Cortex of kidney (tissue), 1 donor: ENCODE data around the gene GABRB1.
A peak's percentile ranks its signal among the peaks of the same experiment; 100 is the strongest.

Experiments
- DNase-seq: peaks from one replicate; lab custom pipeline; 2025; lab: John Stamatoyannopoulos, UW

GABRB1 gene

DNA sequence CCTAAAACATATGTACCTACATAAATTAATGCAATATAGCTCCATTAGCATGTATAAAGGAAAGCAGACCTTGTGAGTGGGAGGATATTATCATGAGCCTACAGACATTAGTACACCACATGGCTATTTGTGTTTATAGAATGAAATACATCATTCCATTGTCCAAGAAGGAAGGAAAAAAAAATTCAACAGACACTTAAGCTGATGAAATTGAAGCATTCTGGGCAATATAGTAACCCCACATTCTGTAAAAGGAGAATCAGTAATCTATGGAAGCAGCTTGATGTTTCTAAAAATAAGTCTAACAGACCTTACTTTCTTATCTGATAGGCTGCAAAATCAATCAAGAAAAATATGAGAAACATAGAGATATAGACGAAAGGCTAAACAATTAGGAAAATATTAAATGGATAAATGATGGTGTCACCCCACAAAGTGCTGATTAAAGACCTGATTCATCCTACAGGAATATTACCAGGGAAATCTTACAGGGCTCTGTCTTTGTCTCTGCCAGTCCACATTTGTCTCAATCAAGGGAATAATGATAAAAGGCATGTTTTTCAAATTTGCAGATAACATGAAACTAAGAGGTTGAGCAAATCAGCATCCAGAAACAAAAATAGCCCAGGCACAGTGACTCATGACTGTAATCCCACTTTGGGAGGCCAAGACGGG lies 355.3 kb downstream of the GABRB1 start:
- no peak for DNase-seq

DNA sequence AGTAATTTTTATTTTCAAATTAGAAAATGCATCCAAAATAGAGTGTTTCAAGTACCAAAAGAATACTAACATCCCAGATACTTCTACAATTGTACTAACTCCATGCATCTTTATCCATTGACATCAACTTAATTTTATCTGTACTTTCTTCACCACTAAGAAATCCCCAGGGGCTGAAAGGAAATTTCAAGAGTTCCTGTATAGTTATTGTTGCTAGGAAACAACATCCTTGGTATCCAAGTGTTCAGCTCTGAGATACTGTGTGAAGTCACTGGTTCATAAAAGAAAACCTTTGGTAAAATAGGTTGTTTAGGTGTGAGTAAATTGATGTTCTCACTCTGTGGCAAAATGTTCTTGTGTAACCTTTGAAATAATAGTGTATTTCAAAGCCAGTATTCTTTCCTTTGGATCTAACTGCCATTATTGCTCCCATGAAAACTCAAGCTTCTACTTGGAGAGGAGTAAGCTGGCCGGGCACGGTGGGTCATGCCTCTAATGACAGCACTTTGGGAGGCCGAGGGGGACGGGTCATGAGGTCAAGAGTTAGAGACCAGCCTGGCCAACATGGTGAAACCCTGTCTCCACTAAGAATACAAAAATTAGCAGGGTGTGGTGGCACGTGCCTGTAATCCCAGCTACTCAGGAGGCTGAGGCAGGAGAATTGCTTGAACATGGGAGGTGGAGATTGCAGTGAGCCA lies 359.2 kb downstream of the GABRB1 start:
- DNase-seq = no peak

DNA sequence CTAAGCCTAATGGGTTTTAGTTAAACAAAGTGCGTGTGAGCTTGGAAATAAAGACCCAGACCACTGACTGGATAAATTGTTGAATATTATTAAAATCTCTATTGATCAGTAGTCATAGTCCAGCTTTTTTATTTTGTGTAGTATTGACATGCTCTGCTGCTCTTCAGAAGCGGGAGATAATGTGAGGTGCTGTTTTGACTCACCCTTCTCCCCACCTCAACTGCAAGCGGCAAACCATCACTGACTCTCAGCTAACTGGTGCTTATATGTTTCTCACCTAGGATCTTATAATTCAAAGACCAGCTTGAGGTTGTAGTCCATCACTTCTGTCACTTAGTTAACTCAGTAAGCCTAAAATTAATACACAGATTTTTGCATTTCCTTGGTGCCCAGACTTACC lies 359.9 kb downstream of the GABRB1 start:
- no peak for DNase-seq

DNA sequence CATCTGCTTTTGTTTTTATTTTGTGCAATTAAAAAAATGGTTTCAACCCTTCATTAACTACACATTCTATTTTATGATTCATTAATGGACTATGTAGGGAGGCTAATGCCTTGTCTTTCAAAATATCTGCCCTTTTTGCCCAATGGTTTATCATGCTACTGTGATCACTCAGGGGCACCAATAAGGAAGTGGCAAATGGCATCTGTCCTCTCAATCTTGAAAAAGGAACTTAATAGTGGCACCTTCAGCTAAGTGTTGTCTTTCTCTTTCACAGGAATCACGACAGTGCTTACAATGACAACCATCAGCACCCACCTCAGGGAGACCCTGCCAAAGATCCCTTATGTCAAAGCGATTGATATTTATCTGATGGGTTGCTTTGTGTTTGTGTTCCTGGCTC lies 375.0 kb downstream of the GABRB1 start:
- no peak for DNase-seq

DNA sequence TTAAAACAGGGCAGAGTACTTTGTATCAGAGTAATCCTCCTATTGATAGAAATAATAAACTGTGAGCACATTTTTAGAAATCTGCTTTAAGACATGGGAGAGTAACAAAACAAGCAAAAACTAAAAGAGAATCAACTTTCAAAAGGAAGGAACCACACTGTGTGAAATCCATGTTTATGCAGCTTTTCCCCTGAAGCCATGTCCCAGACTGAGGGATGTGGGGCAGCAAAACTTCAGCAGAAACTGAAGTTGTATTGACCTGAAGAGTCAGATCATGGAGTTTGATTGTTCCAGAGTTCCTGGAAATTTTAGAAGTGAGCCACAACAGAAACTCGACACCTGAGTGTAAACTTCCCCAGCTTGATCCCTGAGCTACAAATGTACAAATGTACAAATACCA lies 378.9 kb downstream of the GABRB1 start:
- no peak for DNase-seq

DNA sequence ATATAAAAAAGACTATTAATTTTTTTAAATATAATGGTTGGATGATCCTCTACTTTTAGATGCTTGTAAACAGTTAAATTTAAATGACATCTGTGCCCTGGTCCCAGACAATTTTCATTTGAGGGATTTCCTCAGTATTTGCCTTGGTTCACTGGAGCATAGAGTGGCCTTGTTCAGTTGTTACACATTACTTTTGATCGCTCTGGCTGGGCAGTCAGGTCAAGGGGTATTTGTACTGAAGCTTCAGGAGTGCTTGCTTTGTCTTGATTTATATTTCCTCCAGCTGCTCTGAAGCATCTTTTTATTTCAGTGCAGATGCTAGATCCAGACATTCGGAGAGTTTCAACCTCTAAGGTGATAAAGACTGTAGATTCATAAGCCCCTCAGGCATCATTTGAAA lies 382.2 kb downstream of the GABRB1 start:
- no peak for DNase-seq

DNA sequence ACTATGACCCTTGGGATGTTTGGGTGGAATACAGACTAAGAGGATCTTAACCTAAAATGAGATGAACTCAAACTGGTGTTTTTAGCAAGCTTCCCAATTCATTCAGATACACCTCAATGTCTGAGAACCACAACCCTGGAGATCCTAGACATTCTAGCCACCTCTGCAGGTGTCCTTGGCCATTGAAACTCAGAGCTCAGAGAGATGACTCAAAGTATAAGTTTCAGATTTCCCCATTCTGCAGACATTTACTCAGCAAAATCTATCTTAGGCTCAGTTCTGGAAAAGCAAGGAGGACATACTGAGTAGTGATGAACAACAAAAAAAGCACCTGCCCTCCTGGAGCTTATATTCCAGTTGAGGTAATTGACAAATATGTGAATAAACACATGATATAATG lies 384.4 kb downstream of the GABRB1 start:
- DNase-seq = no peak

DNA sequence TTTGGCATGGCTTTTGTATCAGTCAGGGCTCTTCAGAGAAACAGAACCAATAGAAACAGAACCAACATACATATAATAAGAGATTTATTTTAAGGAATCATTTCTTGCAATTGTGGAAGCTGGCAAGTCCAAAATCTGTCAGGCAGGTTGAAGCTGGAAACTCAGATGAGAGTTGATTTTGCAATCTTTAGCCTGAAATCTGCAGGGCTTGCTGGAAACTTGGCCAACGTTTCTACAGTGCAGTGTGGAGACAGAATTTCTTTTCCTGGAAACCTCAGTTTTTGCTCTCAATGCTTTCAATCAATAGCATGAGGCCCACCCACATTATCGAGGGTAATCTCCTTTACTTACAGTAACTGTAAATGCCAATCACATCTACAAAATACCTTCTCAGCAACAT lies 386.8 kb downstream of the GABRB1 start:
- DNase-seq = no peak

DNA sequence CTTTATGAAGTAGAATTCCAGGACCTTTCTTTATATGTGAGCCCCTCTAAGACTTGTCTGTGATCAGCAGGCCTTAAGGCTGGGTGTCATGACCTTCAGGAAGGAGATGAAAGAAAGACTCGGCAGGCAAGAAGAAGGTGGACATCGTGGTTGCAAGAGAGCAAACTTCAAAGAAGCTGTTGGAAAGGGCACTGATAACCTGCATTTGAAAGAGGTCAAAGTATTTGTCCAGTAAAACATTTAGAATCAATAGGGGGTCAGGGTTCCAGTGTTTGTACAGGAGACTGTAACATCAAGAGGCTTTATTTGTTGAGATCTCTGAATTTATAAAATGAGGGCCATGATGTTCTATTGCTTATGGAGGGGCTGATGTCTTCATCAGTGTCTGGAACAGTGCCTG lies 387.9 kb downstream of the GABRB1 start:
- DNase-seq = no peak

DNA sequence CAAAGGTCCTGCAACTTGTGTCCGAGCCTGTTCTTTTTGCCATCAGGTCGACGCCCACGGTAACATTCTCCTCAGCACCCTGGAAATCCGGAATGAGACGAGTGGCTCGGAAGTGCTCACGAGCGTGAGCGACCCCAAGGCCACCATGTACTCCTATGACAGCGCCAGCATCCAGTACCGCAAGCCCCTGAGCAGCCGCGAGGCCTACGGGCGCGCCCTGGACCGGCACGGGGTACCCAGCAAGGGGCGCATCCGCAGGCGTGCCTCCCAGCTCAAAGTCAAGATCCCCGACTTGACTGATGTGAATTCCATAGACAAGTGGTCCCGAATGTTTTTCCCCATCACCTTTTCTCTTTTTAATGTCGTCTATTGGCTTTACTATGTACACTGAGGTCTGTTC lies 394.3 kb downstream of the GABRB1 start:
- DNase-seq = no peak

DNA sequence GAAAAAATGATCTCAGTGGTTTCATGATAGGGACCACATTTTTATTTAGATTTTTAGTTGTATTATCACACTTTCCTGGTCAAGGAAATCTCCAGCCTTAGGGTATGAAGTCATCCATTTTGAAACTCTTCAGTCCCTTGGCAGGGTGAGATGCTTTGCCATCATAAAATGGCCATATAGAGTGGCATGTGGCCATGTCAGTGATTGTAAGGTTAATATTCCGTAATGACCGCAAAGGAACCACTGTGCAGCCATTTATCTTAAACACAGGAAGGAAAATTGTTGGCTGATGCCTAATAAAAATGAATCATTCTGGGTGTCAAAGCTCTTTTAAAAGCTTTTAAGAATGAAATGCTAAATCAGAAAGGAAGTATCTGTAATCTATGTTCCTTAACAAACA lies 396.6 kb downstream of the GABRB1 start:
- no peak for DNase-seq

DNA sequence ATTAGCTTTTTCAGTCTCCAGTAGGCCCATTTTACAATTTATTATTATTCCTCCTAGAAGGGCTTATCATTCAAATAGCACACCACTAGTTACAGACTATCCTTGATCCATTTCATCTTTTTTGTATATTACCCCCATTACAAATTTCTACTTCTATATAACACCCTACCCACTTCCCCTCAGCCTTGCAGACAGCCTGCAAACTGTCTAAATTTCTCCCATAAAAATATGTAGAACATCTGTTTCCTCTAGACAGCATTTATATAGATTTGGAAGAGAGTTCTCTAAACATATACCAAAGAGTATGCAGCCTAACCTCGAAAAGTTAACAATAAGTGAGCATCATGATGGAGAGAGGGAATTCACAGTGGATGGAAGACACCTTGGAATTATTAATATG lies 401.4 kb downstream of the GABRB1 start:
- no peak for DNase-seq

DNA sequence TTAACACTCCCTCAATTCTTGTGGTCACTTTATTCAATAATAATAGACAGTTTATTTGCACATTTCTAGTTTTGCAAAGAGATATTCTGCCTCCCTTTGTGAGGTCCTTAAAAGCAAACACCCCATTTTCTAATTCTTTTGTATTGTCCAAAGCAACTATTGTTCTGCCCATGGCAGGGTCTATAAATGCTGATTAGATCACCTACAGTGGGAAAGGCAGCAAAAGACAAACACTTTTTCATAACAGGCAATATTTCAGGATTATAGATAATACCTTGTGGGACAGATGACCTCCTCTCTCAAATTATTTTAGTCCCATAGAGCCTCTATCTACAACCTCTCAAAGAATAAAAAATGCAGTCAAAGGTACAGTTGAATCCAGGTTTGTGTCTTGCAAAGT lies 403.6 kb downstream of the GABRB1 start:
- no peak for DNase-seq

DNA sequence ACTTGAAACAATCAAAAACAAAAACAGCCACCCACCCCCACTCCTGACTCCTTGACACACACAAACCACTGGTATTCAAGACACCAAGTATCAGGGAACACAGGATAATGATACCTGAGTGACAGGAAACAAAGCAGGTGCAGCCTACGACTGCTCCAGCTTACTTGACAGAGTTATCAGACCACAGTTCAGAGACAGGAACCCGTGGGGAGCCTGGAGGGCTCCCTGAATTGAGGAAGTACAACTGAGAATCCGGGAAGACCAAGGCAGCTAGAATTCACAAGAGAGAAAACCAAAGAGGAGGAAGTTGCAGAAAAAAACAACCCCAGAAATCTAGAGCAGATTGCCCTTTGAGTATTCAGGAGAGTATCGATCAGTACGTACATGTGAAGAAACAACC lies 411.6 kb downstream of the GABRB1 start:
- DNase-seq = no peak

DNA sequence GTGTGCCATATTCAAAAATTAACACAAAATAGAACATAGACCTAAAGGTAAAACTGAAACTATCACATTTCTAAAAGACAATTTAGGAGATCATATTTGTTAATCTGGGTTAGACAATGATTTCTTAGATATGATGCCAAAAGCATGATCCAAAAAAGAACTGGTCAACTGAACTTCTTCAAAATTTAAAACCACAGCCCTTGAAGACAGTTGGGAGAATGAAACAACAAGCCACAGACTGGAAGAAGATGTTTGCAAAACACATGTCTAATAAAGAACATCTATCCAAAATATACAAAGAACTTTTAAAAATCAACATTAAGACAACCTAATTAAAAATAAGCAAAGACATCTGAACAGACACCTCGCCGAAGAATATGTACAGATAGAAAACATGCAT lies 412.7 kb downstream of the GABRB1 start:
- no peak for DNase-seq

DNA sequence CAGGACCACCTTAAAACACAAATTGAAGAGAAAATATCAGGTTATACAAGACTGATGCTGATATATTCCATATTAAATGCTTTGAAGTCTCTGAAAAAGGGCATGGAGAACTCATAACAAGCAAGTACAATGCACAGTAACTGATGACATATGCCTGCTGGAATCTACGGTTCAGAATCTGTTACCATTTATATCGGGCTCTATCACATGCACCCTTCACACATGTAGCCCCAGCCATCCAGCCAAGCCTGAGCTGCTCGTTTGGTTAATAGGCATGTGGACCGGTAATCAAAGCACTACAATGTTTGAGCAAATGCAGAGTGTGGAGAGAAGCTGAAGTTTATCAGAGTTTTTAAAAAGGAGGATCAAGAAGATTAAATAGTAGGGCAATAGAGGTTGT lies 420.3 kb downstream of the GABRB1 start:
- no peak for DNase-seq

DNA sequence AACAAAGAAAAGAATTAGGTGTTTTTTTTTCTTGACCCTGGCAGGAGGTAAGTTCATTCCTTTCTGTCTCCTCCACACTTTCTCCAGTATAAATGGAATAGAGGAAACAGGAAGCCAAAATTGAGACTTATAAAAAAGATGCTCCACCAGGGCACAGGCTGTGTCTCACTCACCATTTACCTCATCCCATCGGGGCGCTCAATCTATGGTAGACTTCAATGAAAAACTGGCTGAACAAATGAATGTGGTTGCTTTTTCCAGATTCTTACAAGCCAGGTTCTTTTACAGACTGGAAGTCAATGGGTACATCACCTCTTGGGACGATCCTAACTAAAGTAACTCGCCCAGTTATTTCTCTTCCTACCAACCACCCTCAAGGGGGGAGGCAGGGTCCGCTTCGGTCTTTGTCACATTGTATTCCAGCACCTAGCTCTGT lies 431.4 kb downstream of the GABRB1 start:
- no peak for DNase-seq

DNA sequence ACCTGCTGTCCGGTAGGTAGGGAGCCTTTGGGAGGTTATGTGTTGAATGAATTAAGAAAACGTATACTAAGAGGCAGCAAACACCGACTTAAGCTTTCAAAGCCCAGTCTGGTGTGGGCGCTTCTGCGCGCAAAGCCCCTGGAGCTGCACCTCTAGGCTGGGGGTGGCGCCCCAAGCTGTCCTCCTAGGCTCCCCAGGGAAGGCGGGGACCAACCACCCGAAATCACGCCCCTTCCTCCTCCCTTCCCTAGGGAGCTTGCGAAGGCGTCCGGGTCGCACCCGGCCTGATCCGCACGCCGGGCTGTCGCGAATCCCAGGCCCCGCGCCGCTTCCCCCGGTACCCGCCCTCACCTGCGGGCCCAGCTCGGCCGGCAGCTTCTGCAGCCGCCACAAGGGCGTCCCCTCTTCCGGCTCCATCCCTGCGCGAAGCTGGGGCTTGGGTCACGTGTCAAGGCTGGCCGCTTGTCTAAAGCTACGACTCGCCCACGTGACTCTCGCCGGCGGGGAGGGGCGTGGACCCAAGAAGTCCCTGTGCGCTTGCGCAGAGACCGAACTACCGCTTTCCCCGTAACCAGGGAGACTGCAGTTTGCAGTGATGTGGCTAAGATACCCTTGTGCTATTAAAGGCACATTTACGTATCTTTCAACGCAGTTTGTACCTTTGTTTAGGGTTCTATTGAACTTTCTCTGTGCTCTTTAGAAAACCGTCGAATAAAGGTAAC lies 432.0 kb downstream of the GABRB1 start, which contains the start of gene COMMD8:
TSS of gene COMMD8 (minus strand) at position 468 of the 722 bp plus-strand sequence. CDS start at position 417, 51 bp downstream.
- peak; percentile 31 for DNase-seq

DNA sequence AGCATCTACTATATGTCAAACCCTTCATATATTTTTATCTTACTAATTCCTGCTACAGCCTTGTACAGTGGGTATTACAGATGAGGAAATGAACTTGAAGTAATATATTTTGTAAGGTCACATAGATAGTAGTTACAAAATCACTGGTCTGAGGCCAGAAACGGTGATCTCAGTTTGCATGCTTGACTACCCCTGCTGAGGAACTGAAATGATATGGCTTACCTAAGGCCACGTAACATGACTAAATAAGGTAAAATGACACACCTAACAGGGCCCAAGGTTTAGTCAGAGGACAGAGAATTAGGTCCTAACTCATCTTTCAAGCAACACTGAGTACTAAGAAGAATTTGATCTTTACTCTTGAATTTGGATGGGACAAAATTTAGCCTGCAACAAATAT lies 433.6 kb downstream of the GABRB1 start:
- no peak for DNase-seq

DNA sequence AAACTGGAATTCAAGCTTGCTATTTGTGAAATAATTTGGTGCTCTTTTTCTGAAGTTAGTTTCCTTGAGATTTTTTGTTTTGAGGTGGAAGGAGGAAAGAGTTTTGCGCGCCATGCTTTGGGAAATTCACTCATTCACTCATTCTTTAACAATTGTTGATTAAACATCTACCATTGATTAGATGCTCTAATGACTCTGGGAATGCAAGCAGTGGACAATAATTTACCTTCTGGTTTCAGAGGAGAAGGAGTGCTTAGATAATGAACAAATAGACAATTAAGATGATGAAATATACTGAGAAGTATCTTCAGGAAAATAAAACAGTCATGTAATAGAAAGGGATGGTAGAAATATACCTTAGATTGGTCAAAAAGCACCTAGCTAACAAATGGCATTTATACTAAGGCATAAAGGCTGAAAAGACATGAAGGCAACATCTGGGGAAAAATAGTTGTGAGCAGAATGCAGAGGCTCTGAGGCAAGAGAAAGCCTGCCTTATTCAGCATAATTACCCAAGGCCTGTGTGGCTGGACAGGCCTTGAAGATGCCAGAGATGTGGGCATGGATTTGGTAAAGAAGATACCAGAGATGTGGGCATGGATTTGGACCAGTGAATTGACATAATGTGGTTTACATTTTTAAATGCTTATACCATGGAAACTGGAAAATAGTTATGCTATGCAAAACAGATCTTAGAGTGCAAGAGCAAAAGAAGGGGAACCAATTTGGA lies 434.9 kb downstream of the GABRB1 start:
- DNase-seq = no peak

DNA sequence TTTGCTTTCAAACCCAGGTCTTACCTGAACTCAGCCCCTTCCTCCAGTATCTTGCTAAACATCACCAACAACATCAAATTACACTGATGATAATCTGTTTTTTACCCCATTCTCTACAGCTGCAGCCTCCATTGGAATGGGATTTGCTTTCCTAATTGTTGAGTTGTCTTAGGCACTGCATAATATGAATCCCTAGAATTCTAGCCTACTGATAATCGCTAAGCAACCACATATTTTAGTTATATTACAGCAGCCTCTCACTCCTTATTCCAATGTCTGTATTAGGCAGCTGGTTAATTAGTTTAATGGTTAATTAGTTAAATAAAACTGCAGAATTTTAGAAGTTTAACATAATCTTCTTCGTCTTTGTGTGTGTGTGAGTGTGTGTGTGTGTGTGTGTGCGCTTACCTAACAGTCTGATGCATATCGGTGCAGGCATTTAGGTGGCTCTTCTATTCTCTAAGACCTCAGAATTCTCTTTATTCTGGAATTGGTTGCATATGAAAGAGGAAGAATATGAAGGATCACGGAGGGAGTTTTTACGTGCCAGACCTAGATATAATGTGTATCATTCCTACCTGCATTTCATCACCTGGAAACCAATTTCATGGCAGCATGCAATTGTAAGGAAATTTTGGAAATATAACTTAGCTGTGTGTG lies 437.5 kb downstream of the GABRB1 start:
- no peak for DNase-seq

DNA sequence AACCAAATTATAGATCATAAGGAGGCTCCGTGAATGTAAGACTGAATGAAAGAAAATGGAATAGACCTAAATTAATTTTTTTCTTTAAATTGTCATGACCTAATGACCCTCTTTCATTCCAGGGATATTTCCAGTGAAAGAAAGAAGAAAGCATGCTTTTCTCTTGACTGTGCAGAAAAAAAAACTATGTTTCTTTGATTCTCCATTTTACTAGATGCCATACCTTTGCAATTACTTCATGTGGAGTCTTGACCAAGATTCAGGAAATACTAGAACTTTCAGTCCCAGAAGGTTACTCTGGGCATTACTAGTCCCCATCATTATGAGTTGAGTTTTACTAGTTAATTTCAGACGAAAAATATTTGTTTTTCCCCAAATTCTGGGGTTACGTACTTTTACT lies 438.6 kb downstream of the GABRB1 start:
- no peak for DNase-seq
